Lower lobe of right lung (tissue), 2 donors: ENCODE data around the gene COQ10A. TPM values are rescaled to one million over a fixed set of nuclear protein-coding genes. Genes with fewer than 3 reads are reported as not detected.

Source experiments
- ATAC-seq, 2 donors: fragments of 200-7000 bp; cut with Tn5 transposase; one replicate each; pipeline ENCODE4 v1.9.1; 2020 to 2022; ENCODE audit warnings: mild to moderate bottlenecking in 2 of 2, moderate library complexity in 2 of 2
- DNase-seq: peaks from one replicate; pipeline ENCODE4 v3.0.0-alpha.2; 2020
- H3K27ac ChIP-seq: fragments of 200-600 bp; one replicate; pipeline ENCODE4 v1.8.0; 2022
- H3K27me3 ChIP-seq: fragments of 200-600 bp; one replicate; pipeline ENCODE4 v1.8.0; 2022; ENCODE audit warnings: low read depth
- H3K36me3 ChIP-seq: fragments of 200-600 bp; one replicate; pipeline ENCODE4 v1.8.0; 2022; ENCODE audit warnings: mild to moderate bottlenecking
- H3K4me1 ChIP-seq: fragments of 200-600 bp; one replicate; pipeline ENCODE4 v1.8.0; 2022
- H3K4me3 ChIP-seq: fragments of 200-600 bp; one replicate; pipeline ENCODE4 v1.8.0; 2022; ENCODE audit warnings: mild to moderate bottlenecking
- H3K9me3 ChIP-seq: fragments of 200-600 bp; one replicate; pipeline ENCODE4 v1.8.0; 2022
- intact Hi-C: fragments of 100-400 bp; cut with DNase I; formaldehyde crosslinking; loops from one replicate; pipeline ENCODE4 v1.11.0; 2022
- total RNA-seq: library from RNA; stranded (reverse); fragmentation: NEBNext Ultra II Directional; extraction: Animal tissue kit (Norgen Biotek cat#: 25700); gene quantifications from one replicate; pipeline ENCODE4 v1.2.1, GENCODE V29; 2021
- TF ChIP-seq, protein P1 (sequence below): fragments of 200-600 bp; IDR thresholded peaks from one replicate; pipeline ENCODE4 v1.8.0; 2022; ENCODE audit warnings: antibody characterized with exemption, mild to moderate bottlenecking
- donor health status: DM: no; HTN: yes; CAD: no; lungs with severe emphysema.

Gene COQ10A
- total RNA-seq, 1 donor from 2014 or later = 12.8 TPM

DNA sequence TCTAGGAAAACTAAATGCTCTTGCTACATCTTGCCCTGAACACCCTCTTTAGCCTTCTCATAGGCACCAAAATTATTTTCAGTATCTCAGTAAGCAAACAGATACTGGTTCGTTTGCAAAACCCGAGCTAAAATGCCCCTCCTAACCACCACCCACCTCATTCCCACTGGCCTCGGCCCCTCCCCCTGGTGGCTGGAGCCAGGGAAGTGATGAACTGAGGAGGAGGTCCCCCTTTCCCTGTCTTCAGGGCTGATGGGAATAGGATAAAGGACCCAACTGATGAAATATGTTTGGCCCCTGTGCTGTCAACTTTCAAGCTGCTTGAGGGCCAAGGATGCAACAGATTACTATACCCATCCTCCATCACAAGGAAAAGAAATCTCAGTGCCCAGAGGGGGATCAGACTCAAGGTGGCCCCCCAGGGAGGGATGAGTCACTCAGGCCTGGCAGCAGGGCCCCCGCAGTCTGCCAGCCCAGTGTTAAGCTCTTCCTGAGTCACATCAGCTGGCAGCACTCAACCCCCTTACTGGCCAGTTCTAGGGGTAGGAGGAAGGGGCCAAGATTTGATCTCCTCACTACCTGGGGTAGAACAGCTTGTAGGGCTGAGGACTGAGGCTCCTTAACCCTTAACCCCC lies 10.3 kb upstream of the COQ10A start:
- Histone ChIP-seq H3K9me3 (no peaks in the 10 kb centered on the region), H3K36me3 (peaks cover 52% of the 10 kb centered on the region), H3K27me3 (no peaks in the 10 kb centered on the region), H3K4me3 (no peak overlapping the region), H3K4me1 (peaks cover 31% of the 10 kb centered on the region), H3K27ac (no peak overlapping the region)
- DNase-seq = no peak
- intact Hi-C loops = no loop called here
- TF ChIP-seq, protein P1, sequence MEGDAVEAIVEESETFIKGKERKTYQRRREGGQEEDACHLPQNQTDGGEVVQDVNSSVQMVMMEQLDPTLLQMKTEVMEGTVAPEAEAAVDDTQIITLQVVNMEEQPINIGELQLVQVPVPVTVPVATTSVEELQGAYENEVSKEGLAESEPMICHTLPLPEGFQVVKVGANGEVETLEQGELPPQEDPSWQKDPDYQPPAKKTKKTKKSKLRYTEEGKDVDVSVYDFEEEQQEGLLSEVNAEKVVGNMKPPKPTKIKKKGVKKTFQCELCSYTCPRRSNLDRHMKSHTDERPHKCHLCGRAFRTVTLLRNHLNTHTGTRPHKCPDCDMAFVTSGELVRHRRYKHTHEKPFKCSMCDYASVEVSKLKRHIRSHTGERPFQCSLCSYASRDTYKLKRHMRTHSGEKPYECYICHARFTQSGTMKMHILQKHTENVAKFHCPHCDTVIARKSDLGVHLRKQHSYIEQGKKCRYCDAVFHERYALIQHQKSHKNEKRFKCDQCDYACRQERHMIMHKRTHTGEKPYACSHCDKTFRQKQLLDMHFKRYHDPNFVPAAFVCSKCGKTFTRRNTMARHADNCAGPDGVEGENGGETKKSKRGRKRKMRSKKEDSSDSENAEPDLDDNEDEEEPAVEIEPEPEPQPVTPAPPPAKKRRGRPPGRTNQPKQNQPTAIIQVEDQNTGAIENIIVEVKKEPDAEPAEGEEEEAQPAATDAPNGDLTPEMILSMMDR = no peak
- no peak for ATAC-seq

DNA sequence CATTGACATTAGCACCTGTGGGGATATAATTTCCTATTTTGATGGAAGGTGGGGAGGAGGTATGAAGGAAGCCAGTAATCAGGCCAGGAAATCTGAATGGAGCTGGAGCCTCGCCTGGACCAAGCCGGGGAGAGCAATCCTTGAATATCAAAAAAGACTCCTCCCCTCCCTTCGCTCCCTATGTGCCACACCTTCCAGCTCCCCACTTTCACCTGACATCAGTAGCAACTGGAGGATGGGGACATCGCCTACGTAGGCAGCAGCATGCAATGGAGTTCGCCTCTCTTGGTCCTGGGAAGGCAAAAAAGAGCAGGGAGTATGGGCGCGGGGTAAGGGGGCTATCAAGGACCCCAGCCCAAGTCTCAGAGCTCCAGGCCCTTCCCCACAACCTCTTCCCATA lies 9.7 kb upstream of the COQ10A start:
- Histone ChIP-seq H3K27me3 (no peaks in the 10 kb centered on the region), H3K4me1 (peaks cover 31% of the 10 kb centered on the region), H3K4me3 (peak overlapping the region; percentile 96), H3K27ac (no peak overlapping the region), H3K36me3 (peaks cover 46% of the 10 kb centered on the region), H3K9me3 (no peaks in the 10 kb centered on the region)
- intact Hi-C loops = no loop called here
- TF ChIP-seq, protein P1 = no peak
- DNase-seq (no peak), ATAC-seq (no peak)

DNA sequence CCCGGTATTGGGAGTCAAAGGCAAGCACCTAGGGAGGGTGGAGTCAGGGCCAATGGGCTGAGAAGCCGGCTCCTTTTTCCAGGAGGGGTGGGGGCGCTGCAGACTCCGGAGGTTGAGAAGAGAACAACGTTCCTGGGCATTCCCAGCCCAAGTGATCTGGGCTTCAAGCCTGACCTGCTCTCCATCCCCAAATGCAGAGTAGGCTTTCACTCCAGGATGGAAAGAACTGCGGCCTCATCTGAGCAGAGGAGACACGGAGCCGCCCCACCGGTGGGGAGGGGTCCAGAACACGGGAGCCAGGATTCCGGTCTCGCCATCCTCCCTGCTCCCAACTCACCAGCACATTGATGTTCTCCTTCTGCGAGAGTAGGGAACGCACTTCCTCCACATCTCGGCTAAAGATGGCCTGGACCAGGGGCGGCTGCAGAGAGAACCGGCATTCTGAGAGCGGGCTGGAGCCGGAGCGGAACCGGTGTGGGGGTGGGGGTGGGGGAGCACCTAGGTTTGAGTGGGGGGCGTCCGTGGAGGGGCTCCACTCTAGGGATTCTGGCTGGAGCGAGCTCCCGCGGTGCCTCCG lies 9.2 kb upstream of the COQ10A start:
- no peaks in the 10 kb centered on the region for H3K27me3 ChIP-seq
- DNase-seq (no peak), ATAC-seq (peak; percentile 2 to 28)
- peaks cover 31% of the 10 kb centered on the region for H3K4me1 ChIP-seq
- H3K36me3 ChIP-seq = peaks cover 41% of the 10 kb centered on the region
- intact Hi-C loops = no loop called here
- H3K27ac ChIP-seq = peak overlapping the region; percentile 86
- TF ChIP-seq, protein P1 = no peak
- H3K9me3 ChIP-seq = no peaks in the 10 kb centered on the region
- H3K4me3 ChIP-seq = peak overlapping the region; percentile 96

- TF ChIP-seq, protein P1 = peak; percentile 70
- Histone ChIP-seq H3K4me1 (peaks cover 31% of the 10 kb centered on the region), H3K27ac (peak within 1 kb of the TSS; percentile 86), H3K9me3 (no peaks in the 10 kb centered on the region), H3K4me3 (peak within 1 kb of the TSS; percentile 96), H3K36me3 (peaks cover 34% of the 10 kb centered on the region), H3K27me3 (no peaks in the 10 kb centered on the region)
- intact Hi-C loops = no loop called here
- ATAC-seq (peak; percentile 98), DNase-seq (peak; percentile 83)
Measured at GRCh38 chr12:56258068-56258819, 8.5 kb upstream of the COQ10A start, which contains the start of gene ANKRD52. Gene ANKRD52, minus strand, starts transcription at chr12:56258384. Its CDS starts 115 bp downstream, at chr12:56258269.

GRCh38 chr12:56258820-56259183 lies 7.9 kb upstream of the COQ10A start:
- intact Hi-C loops = no loop called here
- no peak for ATAC-seq

More at GRCh38 chr12:56258820-56259183, 7.9 kb upstream of the COQ10A start:
- Histone ChIP-seq H3K27me3 (no peaks in the 10 kb centered on the region), H3K4me1 (peaks cover 31% of the 10 kb centered on the region), H3K27ac (peak overlapping the region; percentile 86), H3K9me3 (no peaks in the 10 kb centered on the region), H3K36me3 (peaks cover 28% of the 10 kb centered on the region), H3K4me3 (peak overlapping the region; percentile 96)
- TF ChIP-seq, protein P1 = no peak
- no peak for DNase-seq
